ENCODE measurements around the gene BLOC1S4.

DNA sequence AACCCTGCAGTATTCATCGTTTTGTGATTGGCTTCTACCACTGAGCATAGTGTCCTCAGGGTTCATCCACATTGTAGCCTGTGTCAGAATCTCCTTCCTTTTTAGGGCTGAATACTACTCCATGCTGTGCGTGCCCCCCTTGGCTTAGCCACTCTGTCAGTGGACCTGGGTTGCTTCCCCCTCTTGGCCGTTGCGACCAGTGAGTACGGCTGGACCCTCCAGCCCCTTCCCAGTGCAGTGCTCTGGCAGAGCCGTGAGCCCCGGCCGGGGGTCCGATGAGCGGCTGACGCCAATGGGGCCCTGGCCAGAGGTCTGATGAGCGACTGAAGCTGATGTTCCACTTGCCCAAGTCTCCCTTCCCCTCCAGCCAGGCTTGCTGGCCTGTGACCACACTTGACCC lies 6.9 kb downstream of the BLOC1S4 start:
- TF ChIP-seq POLR2AphosphoS5 (IDR thresholded peaks at IDR 0.05; ENCODE audit: low read depth, low read length): no peak
- TF ChIP-seq, protein P1, sequence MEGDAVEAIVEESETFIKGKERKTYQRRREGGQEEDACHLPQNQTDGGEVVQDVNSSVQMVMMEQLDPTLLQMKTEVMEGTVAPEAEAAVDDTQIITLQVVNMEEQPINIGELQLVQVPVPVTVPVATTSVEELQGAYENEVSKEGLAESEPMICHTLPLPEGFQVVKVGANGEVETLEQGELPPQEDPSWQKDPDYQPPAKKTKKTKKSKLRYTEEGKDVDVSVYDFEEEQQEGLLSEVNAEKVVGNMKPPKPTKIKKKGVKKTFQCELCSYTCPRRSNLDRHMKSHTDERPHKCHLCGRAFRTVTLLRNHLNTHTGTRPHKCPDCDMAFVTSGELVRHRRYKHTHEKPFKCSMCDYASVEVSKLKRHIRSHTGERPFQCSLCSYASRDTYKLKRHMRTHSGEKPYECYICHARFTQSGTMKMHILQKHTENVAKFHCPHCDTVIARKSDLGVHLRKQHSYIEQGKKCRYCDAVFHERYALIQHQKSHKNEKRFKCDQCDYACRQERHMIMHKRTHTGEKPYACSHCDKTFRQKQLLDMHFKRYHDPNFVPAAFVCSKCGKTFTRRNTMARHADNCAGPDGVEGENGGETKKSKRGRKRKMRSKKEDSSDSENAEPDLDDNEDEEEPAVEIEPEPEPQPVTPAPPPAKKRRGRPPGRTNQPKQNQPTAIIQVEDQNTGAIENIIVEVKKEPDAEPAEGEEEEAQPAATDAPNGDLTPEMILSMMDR (IDR thresholded peaks at IDR 0.05): no peak

Data from Panc1 (cell line).